Neural cell (in vitro differentiated cells): ENCODE data around the gene ACVR1.

Experiments
- EP300 ChIP-seq: fragments of 450-650 bp; conservative IDR thresholded peaks from 2 replicates; pipeline ENCODE4 v1.6.1; 2014; ENCODE audit warnings: antibody characterized with exemption, mild to moderate bottlenecking, moderate library complexity; ENCODE audit not compliant: poor library complexity, severe bottlenecking
- EZH2 ChIP-seq: fragments of 200-600, 300-800 bp; shearing (Covaris generic), sonication (generic); IDR thresholded peaks from 2 replicates; pipeline ENCODE4 v1.6.1; 2014; ENCODE audit warnings: antibody characterized with exemption, low read length, borderline replicate concordance, mild to moderate bottlenecking; ENCODE audit not compliant: insufficient read depth, poor library complexity, severe bottlenecking
- POLR2AphosphoS5 ChIP-seq: IDR thresholded peaks from 2 replicates; pipeline ENCODE4 v1.6.1; 2012
- RAD21 ChIP-seq: fragments of 450-650 bp; conservative IDR thresholded peaks from 2 replicates; pipeline ENCODE4 v1.6.1; 2014; ENCODE audit warnings: antibody characterized with exemption, mild to moderate bottlenecking, moderate library complexity
- SMC3 ChIP-seq: fragments of 450-650 bp; conservative IDR thresholded peaks from 2 replicates; pipeline ENCODE4 v1.6.1; 2014; ENCODE audit warnings: antibody characterized with exemption, mild to moderate bottlenecking, moderate library complexity; ENCODE audit not compliant: poor library complexity
- TAF1 ChIP-seq: IDR thresholded peaks from 2 replicates; pipeline ENCODE4 v1.6.1; 2012; ENCODE audit warnings: low read depth
- TF ChIP-seq, protein P1 (sequence below): fragments of 450-650 bp; IDR thresholded peaks from 2 replicates; pipeline ENCODE4 v1.5.1; 2014; ENCODE audit warnings: antibody characterized with exemption, mild to moderate bottlenecking, moderate library complexity; ENCODE audit not compliant: poor library complexity, severe bottlenecking
- TF ChIP-seq, protein P2 (sequence below): IDR thresholded peaks from 2 replicates; pipeline ENCODE4 v1.6.1; 2012; ENCODE audit warnings: borderline replicate concordance

DNA sequence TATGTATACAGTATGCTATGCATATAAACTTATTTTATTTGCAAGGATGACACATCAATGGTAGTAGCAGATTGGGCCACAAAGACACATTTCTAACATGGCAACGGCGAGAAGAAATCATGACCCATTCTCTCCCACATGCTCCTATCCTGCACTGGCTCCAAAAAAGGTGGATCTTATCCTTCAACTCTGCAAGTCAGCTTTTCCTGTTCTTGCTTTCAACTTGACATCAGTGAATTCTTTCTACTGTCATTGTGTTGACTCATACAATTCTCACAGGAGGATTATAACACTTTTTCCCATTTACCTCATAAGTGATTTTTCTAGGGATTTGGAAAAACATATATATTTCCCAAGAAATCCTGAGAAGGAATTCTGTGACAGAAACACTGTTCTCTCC is 53.1 kb downstream of the ACVR1 start:
- TF ChIP-seq, protein P1, sequence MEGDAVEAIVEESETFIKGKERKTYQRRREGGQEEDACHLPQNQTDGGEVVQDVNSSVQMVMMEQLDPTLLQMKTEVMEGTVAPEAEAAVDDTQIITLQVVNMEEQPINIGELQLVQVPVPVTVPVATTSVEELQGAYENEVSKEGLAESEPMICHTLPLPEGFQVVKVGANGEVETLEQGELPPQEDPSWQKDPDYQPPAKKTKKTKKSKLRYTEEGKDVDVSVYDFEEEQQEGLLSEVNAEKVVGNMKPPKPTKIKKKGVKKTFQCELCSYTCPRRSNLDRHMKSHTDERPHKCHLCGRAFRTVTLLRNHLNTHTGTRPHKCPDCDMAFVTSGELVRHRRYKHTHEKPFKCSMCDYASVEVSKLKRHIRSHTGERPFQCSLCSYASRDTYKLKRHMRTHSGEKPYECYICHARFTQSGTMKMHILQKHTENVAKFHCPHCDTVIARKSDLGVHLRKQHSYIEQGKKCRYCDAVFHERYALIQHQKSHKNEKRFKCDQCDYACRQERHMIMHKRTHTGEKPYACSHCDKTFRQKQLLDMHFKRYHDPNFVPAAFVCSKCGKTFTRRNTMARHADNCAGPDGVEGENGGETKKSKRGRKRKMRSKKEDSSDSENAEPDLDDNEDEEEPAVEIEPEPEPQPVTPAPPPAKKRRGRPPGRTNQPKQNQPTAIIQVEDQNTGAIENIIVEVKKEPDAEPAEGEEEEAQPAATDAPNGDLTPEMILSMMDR = no peak
- TF ChIP-seq EP300 = no peak
- TF ChIP-seq RAD21 = no peak
- no peak for TF ChIP-seq EZH2
- no peak for TF ChIP-seq POLR2AphosphoS5
- TF ChIP-seq, protein P2, sequence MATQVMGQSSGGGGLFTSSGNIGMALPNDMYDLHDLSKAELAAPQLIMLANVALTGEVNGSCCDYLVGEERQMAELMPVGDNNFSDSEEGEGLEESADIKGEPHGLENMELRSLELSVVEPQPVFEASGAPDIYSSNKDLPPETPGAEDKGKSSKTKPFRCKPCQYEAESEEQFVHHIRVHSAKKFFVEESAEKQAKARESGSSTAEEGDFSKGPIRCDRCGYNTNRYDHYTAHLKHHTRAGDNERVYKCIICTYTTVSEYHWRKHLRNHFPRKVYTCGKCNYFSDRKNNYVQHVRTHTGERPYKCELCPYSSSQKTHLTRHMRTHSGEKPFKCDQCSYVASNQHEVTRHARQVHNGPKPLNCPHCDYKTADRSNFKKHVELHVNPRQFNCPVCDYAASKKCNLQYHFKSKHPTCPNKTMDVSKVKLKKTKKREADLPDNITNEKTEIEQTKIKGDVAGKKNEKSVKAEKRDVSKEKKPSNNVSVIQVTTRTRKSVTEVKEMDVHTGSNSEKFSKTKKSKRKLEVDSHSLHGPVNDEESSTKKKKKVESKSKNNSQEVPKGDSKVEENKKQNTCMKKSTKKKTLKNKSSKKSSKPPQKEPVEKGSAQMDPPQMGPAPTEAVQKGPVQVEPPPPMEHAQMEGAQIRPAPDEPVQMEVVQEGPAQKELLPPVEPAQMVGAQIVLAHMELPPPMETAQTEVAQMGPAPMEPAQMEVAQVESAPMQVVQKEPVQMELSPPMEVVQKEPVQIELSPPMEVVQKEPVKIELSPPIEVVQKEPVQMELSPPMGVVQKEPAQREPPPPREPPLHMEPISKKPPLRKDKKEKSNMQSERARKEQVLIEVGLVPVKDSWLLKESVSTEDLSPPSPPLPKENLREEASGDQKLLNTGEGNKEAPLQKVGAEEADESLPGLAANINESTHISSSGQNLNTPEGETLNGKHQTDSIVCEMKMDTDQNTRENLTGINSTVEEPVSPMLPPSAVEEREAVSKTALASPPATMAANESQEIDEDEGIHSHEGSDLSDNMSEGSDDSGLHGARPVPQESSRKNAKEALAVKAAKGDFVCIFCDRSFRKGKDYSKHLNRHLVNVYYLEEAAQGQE = no peak
- no peak for TF ChIP-seq TAF1
- no peak for TF ChIP-seq SMC3
